CD4-positive, alpha-beta T cell treated with Interleukin-17A for 1 hour (primary cell): ENCODE data around the gene PCBD2.
"Not testable (repeated sequence)": the region's sequence is repeated elsewhere in the genome, so short reads cannot be mapped to it uniquely, and the experiment has no call there.

ENCODE experiments used
- DNase-seq: peaks from one replicate; pipeline ENCODE4 v3.0.0-alpha.2; 2020

PCBD2 gene

GRCh38 chr5:134964359-134965270, 59.7 kb downstream of the PCBD2 start:
- DNase-seq: peak; percentile 29

GRCh38 chr5:134965271-134965825, 60.4 kb downstream of the PCBD2 start:
- DNase-seq: no peak

- DNase-seq: no peak
These were observed 62.7 kb downstream of the PCBD2 start, which contains the start of gene CATSPER3 for GRCh38 chr5:134967607-134968006. CATSPER3 (plus strand) TSS chr5:134967907; CDS start chr5:134967992, 85 bp downstream.

GRCh38 chr5:134968055-134968454, 63.1 kb downstream of the PCBD2 start:
- DNase-seq: no peak

GRCh38 chr5:134969166-134969565, 64.2 kb downstream of the PCBD2 start:
- no peak for DNase-seq

- DNase-seq: no peak
These were observed 70.3 kb downstream of the PCBD2 start for GRCh38 chr5:134975078-134975715.

- DNase-seq: no peak
These were observed 70.9 kb downstream of the PCBD2 start for GRCh38 chr5:134975843-134976242.

GRCh38 chr5:134976841-134977240, 71.9 kb downstream of the PCBD2 start:
- DNase-seq: no peak

GRCh38 chr5:134979416-134979815, 74.5 kb downstream of the PCBD2 start:
- DNase-seq: no peak

- no peak for DNase-seq
These were observed 77.3 kb downstream of the PCBD2 start for GRCh38 chr5:134982230-134982629.

- DNase-seq: no peak
These were observed 84.4 kb downstream of the PCBD2 start for GRCh38 chr5:134989266-134989830.

GRCh38 chr5:134990183-134990582, 85.3 kb downstream of the PCBD2 start:
- not testable (repeated sequence) for DNase-seq

GRCh38 chr5:134992148-134992547, 87.2 kb downstream of the PCBD2 start:
- no peak for DNase-seq

- DNase-seq: no peak
These were observed 88.2 kb downstream of the PCBD2 start for GRCh38 chr5:134993161-134993560.

GRCh38 chr5:134994560-134995156, 89.7 kb downstream of the PCBD2 start:
- DNase-seq: no peak

GRCh38 chr5:134995850-134996402, 91.0 kb downstream of the PCBD2 start:
- DNase-seq: no peak

GRCh38 chr5:134997015-134997414, 92.1 kb downstream of the PCBD2 start:
- no peak for DNase-seq

- not testable (repeated sequence) for DNase-seq
These were observed 93.1 kb downstream of the PCBD2 start for GRCh38 chr5:134998068-134998467.

- no peak for DNase-seq
These were observed 99.4 kb downstream of the PCBD2 start for GRCh38 chr5:135004376-135004775.

GRCh38 chr5:135005076-135005475, 100.1 kb downstream of the PCBD2 start:
- DNase-seq: no peak

- DNase-seq: no peak
These were observed 102.4 kb downstream of the PCBD2 start for GRCh38 chr5:135007305-135007704.

GRCh38 chr5:135007749-135008363, 102.9 kb downstream of the PCBD2 start:
- no peak for DNase-seq
